Measurements from ENCODE around the gene APBA1.

DNA sequence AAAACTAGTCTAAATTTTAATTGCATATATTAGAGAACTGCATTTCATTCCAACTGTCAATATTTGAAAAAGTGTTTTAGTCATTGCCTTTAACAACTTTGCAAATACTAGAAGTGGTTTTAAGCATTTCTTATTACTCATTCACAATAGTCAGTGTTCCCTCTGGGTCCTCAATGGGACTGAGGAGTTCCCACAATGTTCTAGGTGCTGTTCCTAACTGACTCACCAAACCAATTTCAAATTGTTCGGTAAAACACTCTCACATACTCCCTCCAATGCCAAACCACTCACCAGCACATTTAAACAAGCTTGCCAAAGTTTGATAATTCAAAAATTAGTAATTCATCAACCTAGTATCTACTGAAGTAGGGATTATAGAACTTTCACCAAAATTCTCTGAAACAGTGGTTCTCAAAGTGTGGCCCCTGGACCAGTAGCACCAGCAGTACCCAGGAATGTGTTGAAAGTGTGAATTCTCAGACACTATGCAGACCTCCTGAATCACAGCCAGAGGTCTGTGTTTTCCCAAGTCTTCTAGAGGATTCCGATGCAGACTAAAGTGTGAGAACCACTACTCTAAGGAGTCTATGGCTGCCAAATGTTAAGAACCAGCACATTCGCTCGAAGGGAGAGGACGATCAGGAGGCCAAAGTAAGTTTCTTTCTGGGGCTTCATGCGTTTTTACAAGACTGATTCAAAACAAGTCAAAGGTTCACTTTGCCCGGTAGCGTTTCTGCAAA lies 72.8 kb downstream of the APBA1 start:
- TF ChIP-seq, protein P1, sequence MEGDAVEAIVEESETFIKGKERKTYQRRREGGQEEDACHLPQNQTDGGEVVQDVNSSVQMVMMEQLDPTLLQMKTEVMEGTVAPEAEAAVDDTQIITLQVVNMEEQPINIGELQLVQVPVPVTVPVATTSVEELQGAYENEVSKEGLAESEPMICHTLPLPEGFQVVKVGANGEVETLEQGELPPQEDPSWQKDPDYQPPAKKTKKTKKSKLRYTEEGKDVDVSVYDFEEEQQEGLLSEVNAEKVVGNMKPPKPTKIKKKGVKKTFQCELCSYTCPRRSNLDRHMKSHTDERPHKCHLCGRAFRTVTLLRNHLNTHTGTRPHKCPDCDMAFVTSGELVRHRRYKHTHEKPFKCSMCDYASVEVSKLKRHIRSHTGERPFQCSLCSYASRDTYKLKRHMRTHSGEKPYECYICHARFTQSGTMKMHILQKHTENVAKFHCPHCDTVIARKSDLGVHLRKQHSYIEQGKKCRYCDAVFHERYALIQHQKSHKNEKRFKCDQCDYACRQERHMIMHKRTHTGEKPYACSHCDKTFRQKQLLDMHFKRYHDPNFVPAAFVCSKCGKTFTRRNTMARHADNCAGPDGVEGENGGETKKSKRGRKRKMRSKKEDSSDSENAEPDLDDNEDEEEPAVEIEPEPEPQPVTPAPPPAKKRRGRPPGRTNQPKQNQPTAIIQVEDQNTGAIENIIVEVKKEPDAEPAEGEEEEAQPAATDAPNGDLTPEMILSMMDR (IDR thresholded peaks at IDR 0.05 in 8 of 11, conservative IDR thresholded peaks at IDR 0.05 in 3 of 11): no peak
- no peak for TF ChIP-seq POLR2AphosphoS5 (IDR thresholded peaks at IDR 0.05)

Measured in spleen (tissue), 7 donors.